HCT116 (cell line): ENCODE measurements around the gene CCDC184.

Source experiments
- CTCF ChIP-seq, 3 experiments: fragments of 200-600 bp in 1 of 3; sonication (generic) in 1 of 3; IDR thresholded peaks in 2 of 3; conservative IDR thresholded peaks in 1 of 3; 2 replicates each; pipeline ENCODE4 v1.5.1; 2012 to 2017; ENCODE audit warnings: low read depth in 2 of 3, low read length in 2 of 3, antibody characterized with exemption in 1 of 3, borderline replicate concordance in 1 of 3, control low read depth in 1 of 3, mild to moderate bottlenecking in 1 of 3, mixed read lengths in 1 of 3, mixed run types in 1 of 3, moderate library complexity in 1 of 3; ENCODE audit not compliant: insufficient read depth in 1 of 3
- EZH2 ChIP-seq: fragments of 200-600 bp; sonication (generic); IDR thresholded peaks from 2 replicates; pipeline ENCODE4 v1.6.1; 2017; ENCODE audit warnings: antibody characterized with exemption, mixed run types

- TF ChIP-seq EZH2 (no peak), CTCF (IDR thresholded peaks at IDR 0.05 in 2 of 3, conservative IDR thresholded peaks at IDR 0.05 in 1 of 3; ENCODE audit: borderline replicate concordance in 1 of 3, insufficient read depth in 1 of 3, low read depth in 2 of 3, low read length in 2 of 3) (no peak)
These were observed 11.4 kb downstream of the CCDC184 start for GRCh38 chr12:48194799-48195201.
